HCT116 (cell line): ENCODE results near the gene NUF2.
"Not testable (repeated sequence)": the region's sequence is repeated elsewhere in the genome, so short reads cannot be mapped to it uniquely, and the experiment has no call there.

Experiments
- CBX3 ChIP-seq: IDR thresholded peaks from 2 replicates; pipeline ENCODE4 v1.6.1; 2012; ENCODE audit warnings: low read depth
- CTCF ChIP-seq, 3 experiments: fragments of 200-600 bp in 1 of 3; sonication (generic) in 1 of 3; IDR thresholded peaks in 2 of 3; conservative IDR thresholded peaks in 1 of 3; 2 replicates each; pipeline ENCODE4 v1.5.1; 2012 to 2017; ENCODE audit warnings: low read depth in 2 of 3, low read length in 2 of 3, antibody characterized with exemption in 1 of 3, borderline replicate concordance in 1 of 3, control low read depth in 1 of 3, mild to moderate bottlenecking in 1 of 3, mixed read lengths in 1 of 3, mixed run types in 1 of 3, moderate library complexity in 1 of 3; ENCODE audit not compliant: insufficient read depth in 1 of 3
- FOSL1 ChIP-seq: IDR thresholded peaks from 2 replicates; pipeline ENCODE4 v1.6.1; 2012; ENCODE audit warnings: low read depth
- TCF7L2 ChIP-seq: IDR thresholded peaks from 2 replicates; pipeline ENCODE4 v1.7.0; 2011; ENCODE audit warnings: borderline replicate concordance, inconsistent platforms; ENCODE audit not compliant: insufficient read depth, insufficient read length; ENCODE audit errors: extremely low read depth

DNA sequence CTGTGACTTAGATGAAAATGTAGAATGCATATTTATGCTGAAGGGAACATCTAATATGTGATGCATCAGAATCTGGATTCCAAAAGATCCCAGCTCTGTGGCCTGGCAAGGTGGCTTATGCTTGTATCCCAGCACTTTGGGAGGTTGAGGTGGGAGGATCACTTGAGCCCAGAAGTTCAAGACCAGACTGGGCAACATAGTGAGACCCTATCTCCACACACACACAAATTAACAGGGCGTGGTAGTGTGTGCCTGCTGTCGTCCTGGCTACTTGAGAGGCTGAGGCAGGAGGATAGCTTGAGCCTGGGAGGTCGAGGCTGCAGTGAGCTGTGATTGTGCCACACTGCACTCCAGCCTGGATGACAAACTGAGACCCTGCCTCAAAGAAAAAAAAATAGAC lies 1.6 kb downstream of the NUF2 start:
- TF ChIP-seq CTCF (IDR thresholded peaks at IDR 0.05 in 2 of 3, conservative IDR thresholded peaks at IDR 0.05 in 1 of 3; ENCODE audit: borderline replicate concordance in 1 of 3, insufficient read depth in 1 of 3, low read depth in 2 of 3, low read length in 2 of 3); CBX3; TCF7L2; FOSL1: not testable (repeated sequence)
